WI38 (cell line): ENCODE data around the gene SLC22A4.

Experiments used
- H3K4me3 ChIP-seq: 2 replicates; pipeline ENCODE4 v1.5.1; 2011; ENCODE audit warnings: low read depth, mild to moderate bottlenecking, control low read depth, low read length
- CTCF ChIP-seq: IDR thresholded peaks from 2 replicates; pipeline ENCODE4 v1.5.1; 2012; ENCODE audit warnings: low read depth, mild to moderate bottlenecking, control low read depth, low read length

Gene SLC22A4

GRCh38 chr5:132342291-132343180 is 48.3 kb downstream of the SLC22A4 start:
- TF ChIP-seq CTCF: no peak
- H3K4me3 ChIP-seq: no peak overlapping the region

GRCh38 chr5:132344775-132345514 is 50.8 kb downstream of the SLC22A4 start:
- no peak for TF ChIP-seq CTCF
- no peak overlapping the region for H3K4me3 ChIP-seq

GRCh38 chr5:132353486-132353995 is 59.3 kb downstream of the SLC22A4 start:
- no peak overlapping the region for H3K4me3 ChIP-seq
- no peak for TF ChIP-seq CTCF

GRCh38 chr5:132354381-132355139 is 60.4 kb downstream of the SLC22A4 start:
- TF ChIP-seq CTCF: no peak
- H3K4me3 ChIP-seq: no peak overlapping the region

- no peak for TF ChIP-seq CTCF
Observed at GRCh38 chr5:132355140-132355765, 61.1 kb downstream of the SLC22A4 start.

GRCh38 chr5:132358775-132359174 is 64.6 kb downstream of the SLC22A4 start:
- no peak overlapping the region for H3K4me3 ChIP-seq
- TF ChIP-seq CTCF: no peak

More at GRCh38 chr5:132355140-132355765, 61.1 kb downstream of the SLC22A4 start:
- no peak overlapping the region for H3K4me3 ChIP-seq
